BLaER1 treated with 17β-estradiol and CSF1 and Interleukin-3, amounts not matched to agents 10 nM and 100 nM (cell line): ENCODE data around the gene MCFD2.
A peak's percentile ranks its signal among the peaks of the same experiment; 100 is the strongest.

Source experiments
- H3K27ac ChIP-seq, 11 experiments: shearing (Covaris generic); formaldehyde crosslinking; 2 replicates each; pipeline ENCODE4 v1.8.1; 2022
- H3K27me3 ChIP-seq, 11 experiments: shearing (Covaris generic); formaldehyde crosslinking; 2 replicates each; pipeline ENCODE4 v1.8.1; 2022
- H3K36me3 ChIP-seq, 11 experiments: shearing (Covaris generic); formaldehyde crosslinking; 2 replicates each; pipeline ENCODE4 v1.8.1; 2022
- H3K4me1 ChIP-seq, 10 experiments: shearing (Covaris generic); formaldehyde crosslinking; 2 replicates each; pipeline ENCODE4 v1.8.1; 2022
- H3K4me2 ChIP-seq, 11 experiments: shearing (Covaris generic); formaldehyde crosslinking; 2 replicates each; pipeline ENCODE4 v1.8.1; 2022
- H3K4me3 ChIP-seq, 10 experiments: shearing (Covaris generic); formaldehyde crosslinking; 2 replicates each; pipeline ENCODE4 v1.8.1; 2022
- H3K9ac ChIP-seq, 11 experiments: shearing (Covaris generic); formaldehyde crosslinking; 2 replicates each; pipeline ENCODE4 v1.8.1; 2022
- H3K9me3 ChIP-seq, 11 experiments: shearing (Covaris generic); formaldehyde crosslinking; replicated peaks in 1 of 11; 2 replicates each; pipeline ENCODE4 v1.8.1; 2022
- H4K20me1 ChIP-seq, 11 experiments: shearing (Covaris generic); formaldehyde crosslinking; 2 replicates each; pipeline ENCODE4 v1.8.1; 2022
- Cebpa-rat ChIP-seq, 11 experiments: shearing (Covaris generic); IDR thresholded peaks; 2 replicates each; pipeline ENCODE4 v1.8.1; 2022

The MCFD2 gene

GRCh38 chr2:46915281-46915810 is at the start of gene MCFD2:
MCFD2 (minus strand) TSS chr2:46915806; CDS start chr2:46909171, 6,635 bp downstream.
- Histone ChIP-seq H3K27ac (peak within 1 kb of the TSS; percentile 92 to 96 (median 95)), H3K4me1 (peaks cover 48 to 67% (median 56%) of the 10 kb centered on the region in 10 experiments), H3K9me3 (no peaks in the 10 kb centered on the region), H3K4me2 (peak within 1 kb of the TSS; percentile 84 to 99 (median 95)), H3K36me3 (peaks cover 24 to 38% (median 34%) of the 10 kb centered on the region in 11 experiments), H3K27me3 (no peaks in the 10 kb centered on the region), H3K4me3 (peak within 1 kb of the TSS; percentile 93 to 100 (median 99)), H3K9ac (peak within 1 kb of the TSS; percentile 94 to 99 (median 97)), H4K20me1 (peaks cover 14 to 51% (median 42%) of the 10 kb centered on the region in 11 experiments; a peak in 20 of 22 replicates)
- TF ChIP-seq Cebpa-rat (IDR thresholded peaks at IDR 0.05) = no peak

- H3K9me3 ChIP-seq = peaks cover 0 to 21% (median 0%) of the 10 kb centered on the region in 11 experiments; a peak in 6 of 22 replicates
- no peaks in the 10 kb centered on the region for H3K27me3 ChIP-seq
- TF ChIP-seq Cebpa-rat (IDR thresholded peaks at IDR 0.05) = no peak
- peak overlapping the region in 3 of 11 experiments; percentile 1 to 53 (median 30); a peak in 4 of 22 replicates for H3K9ac ChIP-seq
- peak overlapping the region in 9 of 11 experiments; percentile 17 to 96 (median 78); a peak in 16 of 22 replicates for H3K27ac ChIP-seq
- H4K20me1 ChIP-seq = peaks cover 0 to 84% (median 2%) of the 10 kb centered on the region in 11 experiments; a peak in 7 of 22 replicates
- no peak overlapping the region for H3K4me3 ChIP-seq
- peaks cover 56 to 92% (median 78%) of the 10 kb centered on the region in 11 experiments for H3K36me3 ChIP-seq
- peak overlapping the region in 7 of 11 experiments; percentile 10 to 41 (median 34); a peak in 12 of 22 replicates for H3K4me2 ChIP-seq
- peaks cover 50 to 92% (median 79%) of the 10 kb centered on the region in 10 experiments for H3K4me1 ChIP-seq
Observed at GRCh38 chr2:46964835-46965560, 49.4 kb upstream of the MCFD2 start.

- peak overlapping the region in 7 of 11 experiments; percentile 0 to 42 (median 14); a peak in 12 of 22 replicates for H3K4me2 ChIP-seq
- H3K4me3 ChIP-seq = no peak overlapping the region
- peaks cover 65 to 95% (median 85%) of the 10 kb centered on the region in 11 experiments for H3K36me3 ChIP-seq
- peaks cover 45 to 92% (median 73%) of the 10 kb centered on the region in 10 experiments for H3K4me1 ChIP-seq
- peaks cover 0 to 86% (median 7%) of the 10 kb centered on the region in 11 experiments; a peak in 7 of 22 replicates for H4K20me1 ChIP-seq
- H3K9ac ChIP-seq = peak overlapping the region in 2 of 11 experiments; percentile 3 to 30; a peak in 3 of 22 replicates
- H3K9me3 ChIP-seq = peaks cover 0 to 21% (median 0%) of the 10 kb centered on the region in 11 experiments; a peak in 6 of 22 replicates
- no peaks in the 10 kb centered on the region for H3K27me3 ChIP-seq
- H3K27ac ChIP-seq = peak overlapping the region in 8 of 11 experiments; percentile 48 to 96 (median 78); a peak in 15 of 22 replicates
- TF ChIP-seq Cebpa-rat (IDR thresholded peaks at IDR 0.05) = no peak
Observed at GRCh38 chr2:46963941-46964673, 48.5 kb upstream of the MCFD2 start.

- H4K20me1 ChIP-seq = peaks cover 0 to 92% (median 13%) of the 10 kb centered on the region in 11 experiments; a peak in 8 of 22 replicates
- H3K4me2 ChIP-seq = peak overlapping the region in 4 of 11 experiments; percentile 30 to 46 (median 38); a peak in 6 of 22 replicates
- no peak for TF ChIP-seq Cebpa-rat (IDR thresholded peaks at IDR 0.05)
- peaks cover 36 to 92% (median 72%) of the 10 kb centered on the region in 10 experiments for H3K4me1 ChIP-seq
- H3K27ac ChIP-seq = peak overlapping the region in 7 of 11 experiments; percentile 21 to 96 (median 79); a peak in 8 of 22 replicates
- H3K27me3 ChIP-seq = no peaks in the 10 kb centered on the region
- no peak overlapping the region for H3K9ac ChIP-seq
- peaks cover 0 to 21% (median 0%) of the 10 kb centered on the region in 11 experiments; a peak in 6 of 22 replicates for H3K9me3 ChIP-seq
- peaks cover 71 to 97% (median 87%) of the 10 kb centered on the region in 11 experiments for H3K36me3 ChIP-seq
- no peak overlapping the region for H3K4me3 ChIP-seq
Observed at GRCh38 chr2:46963210-46963609, 47.6 kb upstream of the MCFD2 start.

GRCh38 chr2:46962751-46963150 is 47.1 kb upstream of the MCFD2 start:
- Histone ChIP-seq H3K27me3 (no peaks in the 10 kb centered on the region), H3K9ac (no peak overlapping the region), H3K36me3 (peaks cover 71 to 97% (median 87%) of the 10 kb centered on the region in 11 experiments), H3K4me2 (peak overlapping the region in 8 of 11 experiments; percentile 3 to 46 (median 29); a peak in 13 of 22 replicates), H3K9me3 (peaks cover 0 to 21% (median 0%) of the 10 kb centered on the region in 11 experiments; a peak in 6 of 22 replicates), H3K4me3 (no peak overlapping the region), H3K4me1 (peaks cover 31 to 92% (median 68%) of the 10 kb centered on the region in 10 experiments), H4K20me1 (peaks cover 0 to 92% (median 16%) of the 10 kb centered on the region in 11 experiments; a peak in 8 of 22 replicates), H3K27ac (peak overlapping the region in 9 of 11 experiments; percentile 2 to 79 (median 43); a peak in 11 of 22 replicates)
- TF ChIP-seq Cebpa-rat (IDR thresholded peaks at IDR 0.05) = no peak

- Histone ChIP-seq H3K9ac (no peak overlapping the region), H3K9me3 (peaks cover 0 to 5% (median 0%) of the 10 kb centered on the region in 11 experiments; a peak in 5 of 22 replicates), H3K27ac (peak overlapping the region in 2 of 11 experiments; percentile 9 to 17; a peak in 2 of 22 replicates), H3K27me3 (no peaks in the 10 kb centered on the region), H3K4me2 (no peak overlapping the region; a peak in 1 of 22 replicates), H3K4me3 (no peak overlapping the region), H3K36me3 (peaks cover 92 to 100% (median 97%) of the 10 kb centered on the region in 11 experiments), H4K20me1 (peaks cover 0 to 96% (median 23%) of the 10 kb centered on the region in 11 experiments; a peak in 10 of 22 replicates), H3K4me1 (peaks cover 31 to 76% (median 59%) of the 10 kb centered on the region in 10 experiments)
- no peak for TF ChIP-seq Cebpa-rat (IDR thresholded peaks at IDR 0.05)
Observed at GRCh38 chr2:46960618-46961017, 45.0 kb upstream of the MCFD2 start.

- peaks cover 0 to 83% (median 21%) of the 10 kb centered on the region in 11 experiments; a peak in 13 of 22 replicates for H4K20me1 ChIP-seq
- H3K36me3 ChIP-seq = peaks cover 84 to 100% (median 98%) of the 10 kb centered on the region in 11 experiments
- TF ChIP-seq Cebpa-rat (IDR thresholded peaks at IDR 0.05) = no peak
- no peak overlapping the region for H3K4me3 ChIP-seq
- no peaks in the 10 kb centered on the region for H3K27me3 ChIP-seq
- no peaks in the 10 kb centered on the region for H3K9me3 ChIP-seq
- H3K4me1 ChIP-seq = peaks cover 31 to 68% (median 48%) of the 10 kb centered on the region in 10 experiments
- H3K27ac ChIP-seq = peak overlapping the region in 5 of 11 experiments; percentile 16 to 61 (median 39); a peak in 7 of 22 replicates
- peak overlapping the region in 1 of 11 experiments; percentile 32; a peak in 3 of 22 replicates for H3K9ac ChIP-seq
- H3K4me2 ChIP-seq = peak overlapping the region in 3 of 11 experiments; percentile 2 to 37 (median 33); a peak in 5 of 22 replicates
Observed at GRCh38 chr2:46958431-46959017, 42.9 kb upstream of the MCFD2 start.
